GM18868 (cell line): ENCODE data around the gene PLTP.
"Not testable (repeated sequence)": the region's sequence is repeated elsewhere in the genome, so short reads cannot be mapped to it uniquely, and the experiment has no call there.

Source experiments
- ATAC-seq: cut with Tn5 transposase; IDR thresholded peaks from one replicate; pipeline ENCODE4 v1.9.1; 2021; ENCODE audit warnings: mild to moderate bottlenecking, moderate library complexity; ENCODE audit not compliant: unreplicated experiment

The PLTP gene

GRCh38 chr20:45880988-45881788 lies 30.8 kb downstream of the PLTP start, which contains the start of gene ZSWIM1:
Gene ZSWIM1 (plus strand): TSS chr20:45881227. CDS start chr20:45882593, 1,366 bp downstream.
- ATAC-seq = peak; percentile 95

GRCh38 chr20:45878076-45878761 lies 33.7 kb downstream of the PLTP start:
- ATAC-seq = no peak

- ATAC-seq = no peak
These were observed 37.4 kb downstream of the PLTP start for GRCh38 chr20:45874576-45874975.

DNA sequence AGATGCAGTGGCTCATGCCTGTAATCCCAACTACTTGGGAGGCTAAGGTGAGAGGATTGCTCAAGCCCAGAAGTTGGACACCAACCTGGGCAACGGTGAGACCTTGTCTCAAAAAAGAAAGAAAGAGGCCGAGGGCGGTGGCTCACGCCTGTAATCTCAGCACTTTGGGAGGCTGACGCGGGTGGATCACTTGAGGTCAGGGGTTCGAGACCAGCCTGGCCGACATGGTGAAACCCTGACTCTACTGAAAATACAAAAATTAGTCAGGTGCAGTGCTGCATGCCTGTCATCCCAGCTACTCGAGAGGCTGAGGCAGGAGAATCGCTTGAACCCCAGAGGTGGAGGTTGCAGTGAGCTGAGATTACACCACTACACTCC lies 37.9 kb downstream of the PLTP start:
- ATAC-seq = not testable (repeated sequence)

DNA sequence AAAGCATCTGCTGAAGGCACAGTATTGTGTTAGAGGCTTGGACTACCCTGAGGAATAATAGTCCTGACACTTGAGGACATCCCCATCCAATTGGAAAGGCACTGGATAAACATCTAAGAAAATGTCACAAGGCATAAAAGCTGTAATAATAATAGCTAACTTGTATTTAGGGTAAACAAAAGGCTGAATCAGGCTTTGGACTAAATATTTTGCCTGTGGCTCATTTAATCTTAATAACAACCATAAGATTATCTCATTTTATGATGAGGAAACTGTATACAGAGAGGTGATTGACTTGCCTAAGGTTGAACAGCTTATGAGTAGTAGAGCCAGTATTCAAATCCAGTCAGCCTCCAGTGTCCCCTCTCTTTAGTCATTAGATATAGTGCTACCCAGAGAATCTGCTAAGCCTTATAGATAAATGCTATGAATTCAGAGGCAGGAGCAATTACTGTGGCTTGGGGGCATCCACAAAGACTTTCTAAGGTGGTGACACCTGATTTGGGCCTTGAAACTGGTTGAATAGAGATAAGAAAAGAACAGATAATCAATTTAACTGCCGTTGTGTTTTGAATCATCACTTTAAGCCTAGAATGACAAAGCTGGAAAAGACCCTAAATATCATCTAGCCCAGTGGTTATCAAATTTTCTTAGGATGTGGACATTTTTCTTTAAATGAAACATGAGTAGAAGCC lies 38.4 kb downstream of the PLTP start:
- no peak for ATAC-seq

DNA sequence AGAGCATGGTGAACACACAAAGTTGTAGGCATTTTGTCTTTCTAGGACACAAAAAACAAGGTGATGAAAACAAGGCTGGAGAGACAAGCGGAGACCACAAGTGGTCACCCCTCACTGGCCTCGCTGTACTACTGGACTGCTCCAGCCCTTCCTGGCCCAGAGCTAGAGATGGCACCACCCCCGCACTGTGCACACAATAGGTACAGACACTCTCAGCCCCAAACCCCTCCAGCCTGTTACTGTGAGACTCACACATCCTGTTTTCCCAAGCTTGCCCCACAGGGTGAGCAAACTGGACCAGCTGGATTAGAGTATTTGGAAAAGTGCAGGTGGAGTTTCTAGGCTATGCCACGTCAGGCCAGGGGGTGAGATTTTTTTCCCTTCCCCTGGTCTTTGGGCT lies 39.3 kb downstream of the PLTP start:
- no peak for ATAC-seq

DNA sequence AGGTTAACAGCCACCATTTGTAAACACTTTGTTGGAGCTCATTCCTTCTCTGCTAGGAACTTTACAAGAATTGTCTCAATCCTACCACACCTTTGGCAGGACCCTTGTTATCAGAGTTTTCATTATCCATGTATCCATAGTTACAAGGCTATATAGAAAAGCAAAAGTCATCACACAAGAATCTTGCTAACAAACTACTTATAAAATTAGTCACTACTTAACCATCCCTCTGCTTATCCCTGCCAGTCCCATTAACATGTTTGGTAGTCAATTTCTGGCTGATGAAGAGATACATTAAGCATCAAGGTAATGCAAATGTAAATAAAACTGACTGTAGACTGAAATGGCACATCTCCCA lies 44.2 kb downstream of the PLTP start:
- ATAC-seq = no peak

DNA sequence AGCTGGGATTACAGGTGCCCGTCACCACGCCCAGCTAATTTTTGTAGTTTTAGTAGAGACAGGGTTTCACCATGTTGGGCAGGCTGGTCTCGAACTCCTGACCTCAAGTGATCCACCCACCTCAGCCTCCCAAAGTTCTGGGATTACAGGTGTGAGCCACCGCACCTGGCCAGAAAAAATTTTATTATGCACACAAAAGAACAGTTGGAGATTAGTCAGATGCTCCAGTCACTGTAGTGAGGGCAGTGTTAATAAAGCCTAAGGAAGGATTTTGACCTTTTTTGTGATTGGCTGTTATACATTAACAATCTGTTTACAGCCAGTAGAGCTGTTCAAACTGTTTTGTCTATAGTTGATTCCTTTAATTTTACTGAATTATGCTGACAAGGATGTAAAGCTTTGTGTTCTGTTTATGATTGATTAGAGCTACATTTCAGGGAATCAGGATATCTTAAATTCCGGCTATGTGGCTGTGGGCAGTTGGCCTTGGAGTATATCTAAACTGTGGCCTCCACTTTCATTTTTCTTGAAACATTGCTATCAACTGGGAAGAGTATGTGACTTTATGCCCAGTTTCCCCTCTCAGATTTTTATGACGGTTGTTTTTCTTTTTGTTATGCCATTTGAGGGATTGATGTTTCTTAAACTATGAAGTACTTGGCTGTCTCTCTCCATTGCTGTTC lies 44.7 kb downstream of the PLTP start:
- ATAC-seq = no peak

DNA sequence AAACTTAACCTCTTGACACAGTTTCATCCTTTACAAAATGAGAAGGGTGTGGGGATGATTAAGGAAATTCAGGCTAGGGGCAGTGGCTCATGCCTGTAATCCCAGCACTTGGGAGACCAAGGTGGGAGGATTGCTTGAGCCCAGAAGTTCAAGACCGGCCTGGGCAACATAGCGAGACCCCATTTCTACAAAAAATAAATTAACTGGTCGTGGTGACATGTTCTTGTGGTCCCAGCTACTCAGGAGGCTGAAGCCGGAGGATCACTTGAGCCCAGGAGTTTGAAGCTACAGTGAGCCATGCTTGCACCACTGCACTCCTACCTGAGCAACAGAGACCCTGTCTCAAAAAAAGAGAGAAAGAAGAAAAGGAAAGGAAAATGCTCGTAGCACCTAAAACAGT lies 45.5 kb downstream of the PLTP start:
- ATAC-seq = no peak

DNA sequence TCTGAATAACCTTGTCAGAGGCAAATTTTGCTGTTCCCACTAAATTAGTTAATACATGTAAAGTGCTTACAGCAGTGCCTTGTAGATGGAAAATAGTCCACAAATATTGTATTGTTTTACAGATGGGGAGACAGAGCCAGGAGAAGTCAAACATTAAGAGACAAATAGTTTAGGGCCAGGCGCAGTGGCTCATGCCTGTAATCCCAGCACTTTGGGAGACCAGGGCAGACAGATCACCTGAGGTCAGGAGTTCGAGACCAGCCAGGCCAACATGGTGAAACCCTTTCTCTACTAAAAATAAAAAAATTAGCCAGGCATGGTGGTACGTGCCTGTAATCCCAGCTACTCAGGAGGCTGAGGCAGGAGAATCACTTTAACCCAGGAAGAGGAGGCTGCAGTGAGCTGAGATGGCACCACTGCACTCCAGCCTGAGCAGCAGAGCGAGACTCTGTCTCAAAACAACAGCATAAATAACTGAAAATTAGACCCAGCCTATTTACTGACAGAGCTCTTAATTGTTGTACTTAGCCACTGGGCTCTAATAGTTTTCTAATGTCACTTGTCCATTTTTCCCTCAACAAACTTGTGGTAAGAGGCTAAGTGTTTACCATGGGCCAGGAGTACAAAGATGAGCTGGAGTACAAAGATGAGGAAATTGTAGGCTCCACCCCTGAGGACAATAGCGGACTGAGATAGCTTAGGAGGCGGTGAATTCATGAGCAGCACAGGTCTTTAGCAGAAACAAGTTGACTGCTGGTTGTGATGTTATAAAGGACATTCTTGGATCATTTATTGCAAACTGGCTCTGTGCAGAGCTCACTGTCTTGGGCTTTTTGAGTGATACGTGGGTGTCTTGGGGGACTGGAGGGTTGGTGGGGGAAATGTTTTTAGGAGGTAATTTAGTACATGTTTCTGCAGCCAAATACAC lies 48.1 kb downstream of the PLTP start:
- ATAC-seq = no peak

- ATAC-seq = no peak
These were observed 50.5 kb downstream of the PLTP start for GRCh38 chr20:45861221-45862075.

DNA sequence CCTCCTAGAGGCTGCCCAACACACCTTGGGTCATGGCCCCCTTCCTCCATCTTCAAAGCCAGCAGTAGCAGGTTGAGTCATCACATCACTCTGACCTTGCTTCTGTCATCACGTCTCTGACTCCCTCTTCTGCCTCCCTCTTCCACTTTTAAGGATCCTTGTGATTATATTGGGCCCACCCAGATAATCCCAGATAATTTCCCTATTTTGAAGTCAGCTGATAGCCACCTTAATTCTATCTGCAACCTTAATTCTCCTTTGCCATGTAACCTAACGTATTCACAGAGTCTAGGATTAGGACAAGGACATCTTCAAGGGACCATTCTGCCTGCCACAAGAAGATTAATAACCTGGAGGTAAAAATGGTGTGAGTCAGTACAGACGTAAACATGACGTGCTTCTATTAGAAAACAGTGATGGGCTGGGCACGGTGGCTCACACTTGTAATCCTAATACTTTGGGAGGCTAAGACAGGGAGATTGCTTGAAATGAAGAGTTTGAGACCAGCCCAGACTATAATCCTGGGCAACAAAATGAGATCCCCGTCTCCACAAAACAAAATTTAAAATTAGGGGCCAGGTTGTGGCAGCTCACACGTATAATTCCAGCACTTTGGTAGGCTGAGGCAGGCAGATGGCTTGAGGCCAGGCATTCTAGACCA lies 51.3 kb downstream of the PLTP start:
- ATAC-seq = no peak

- no peak for ATAC-seq
These were observed 52.0 kb downstream of the PLTP start for GRCh38 chr20:45859916-45860315.

DNA sequence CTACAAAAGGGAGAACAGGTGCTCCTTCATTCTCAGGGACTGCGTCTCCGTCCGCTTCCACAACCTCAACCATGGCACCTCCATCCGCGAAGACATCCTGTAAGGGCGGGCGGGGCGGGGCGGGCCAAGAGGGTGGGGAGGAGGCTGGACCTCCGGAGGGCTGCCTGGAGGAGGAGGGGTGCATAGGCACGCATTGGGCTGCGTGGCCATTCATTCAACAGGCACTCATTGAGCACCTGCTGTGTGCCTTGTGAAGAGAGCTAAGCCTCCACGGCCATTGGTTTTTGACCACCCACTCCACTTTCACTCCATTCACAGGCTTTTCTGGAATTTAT lies 54.1 kb downstream of the PLTP start:
- ATAC-seq = peak; percentile 20

DNA sequence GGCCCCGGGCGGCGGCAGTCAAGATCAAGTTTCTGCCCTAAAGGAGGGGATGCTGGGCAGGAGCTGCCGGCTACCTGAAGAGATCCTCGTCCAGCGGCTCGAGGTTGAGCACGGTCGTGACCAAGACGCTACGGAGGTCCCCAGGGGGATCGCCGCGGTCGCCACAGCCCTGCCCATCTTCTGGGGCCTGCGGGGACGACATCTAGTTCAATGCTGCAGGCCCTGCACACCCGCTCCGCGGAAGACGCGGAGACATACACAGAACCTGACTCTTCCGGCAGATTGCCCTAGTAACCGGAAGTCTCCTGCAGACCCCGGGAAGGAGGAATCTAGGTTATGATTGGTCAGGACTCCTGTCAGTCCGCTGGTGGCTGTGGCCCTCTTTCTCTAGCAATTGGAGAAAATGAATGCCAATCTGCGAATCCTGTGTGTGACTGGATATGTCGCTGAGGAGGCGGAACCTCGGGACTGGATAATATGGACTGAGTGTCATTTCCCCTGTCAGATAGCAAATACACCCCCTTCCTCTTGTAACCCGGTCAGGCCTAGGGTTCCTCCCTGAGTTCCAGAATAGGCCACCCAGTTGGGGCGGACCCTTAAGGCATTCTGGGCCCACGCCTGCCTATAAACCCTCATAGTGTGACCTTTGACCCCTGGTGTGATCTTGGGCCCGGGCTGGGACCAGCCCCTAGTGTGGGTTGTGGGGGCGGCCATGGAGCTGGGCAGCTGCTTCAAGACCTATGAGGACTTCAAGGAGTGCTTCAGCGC lies 54.7 kb downstream of the PLTP start, which contains the start of the genes ACOT8 and ZSWIM3:
Gene ACOT8, minus strand, starts transcription at position 279 of the 768 bp plus-strand sequence. Its CDS starts 77 bp downstream, at position 202.
Gene ZSWIM3, plus strand, starts transcription at position 501 of the 768 bp plus-strand sequence. Its CDS starts 212 bp downstream, at position 713.
- ATAC-seq = peak; percentile 95

DNA sequence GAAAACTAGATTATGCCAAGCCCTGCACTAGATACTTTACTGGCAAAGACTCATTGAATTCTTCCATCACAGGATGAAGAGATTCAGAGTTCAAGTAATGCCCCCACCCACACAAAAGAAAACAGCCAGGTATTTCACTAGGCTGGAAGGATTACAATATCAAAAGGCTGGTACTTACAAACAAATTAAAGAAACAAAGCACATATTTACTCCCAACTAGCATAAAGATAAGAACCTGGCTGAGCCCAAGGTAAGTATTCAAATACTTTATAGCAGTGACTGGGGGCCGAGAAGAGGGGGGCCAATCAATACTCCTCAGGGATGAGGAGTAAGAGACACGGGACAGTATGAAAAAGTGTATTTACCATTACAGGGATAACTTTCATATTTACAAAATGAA lies 58.5 kb downstream of the PLTP start:
- no peak for ATAC-seq

DNA sequence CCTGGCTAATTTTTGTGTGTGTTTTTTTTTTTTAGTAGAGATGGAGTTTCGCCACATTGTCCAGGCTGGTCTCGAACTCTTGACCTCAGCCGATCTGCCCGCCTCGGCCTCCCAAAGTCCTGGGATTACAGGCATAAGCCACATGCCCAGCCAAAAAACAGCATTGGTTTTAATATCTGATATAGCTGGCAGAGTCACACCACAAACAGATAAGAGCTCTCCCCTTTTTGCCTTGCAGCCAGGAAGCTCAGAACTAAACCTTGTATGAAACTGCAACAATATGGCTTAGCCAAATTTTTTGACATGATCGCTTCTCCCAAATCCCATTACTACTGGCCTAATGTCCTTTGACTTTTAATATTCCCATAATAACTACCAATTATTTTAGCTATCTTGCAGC lies 59.6 kb downstream of the PLTP start:
- ATAC-seq = no peak

GRCh38 chr20:45851501-45851900 lies 60.5 kb downstream of the PLTP start:
- no peak for ATAC-seq
